Astrocyte (in vitro differentiated cells and primary cell): Measurements from ENCODE around the gene DMBX1. TPM values are rescaled to one million over a fixed set of nuclear protein-coding genes. Genes with fewer than 3 reads are reported as not detected.

Experiments
- DNase-seq: peaks from one replicate; pipeline ENCODE4 v3.0.0-alpha.2; 2010; ENCODE audit warnings: low read depth
- FAIRE-seq: peaks from 2 replicates; lab custom pipeline; 2011; peaks lifted over from hg19 to GRCh38; lab: Jason Lieb, UNC
- H2AFZ ChIP-seq: 2 replicates; pipeline ENCODE4 v1.6.0; 2012; ENCODE audit warnings: low read depth, low read length, inconsistent platforms
- H3K27ac ChIP-seq: 2 replicates; pipeline ENCODE4 v1.5.1; 2011; ENCODE audit warnings: low read depth, low read length, inconsistent platforms
- H3K27me3 ChIP-seq: 2 replicates; pipeline ENCODE4 v1.6.0; 2011; ENCODE audit warnings: low read length, inconsistent platforms; ENCODE audit not compliant: insufficient read depth
- H3K36me3 ChIP-seq: 2 replicates; pipeline ENCODE4 v1.5.1; 2011; ENCODE audit warnings: low read length, inconsistent platforms; ENCODE audit not compliant: insufficient read depth
- H3K4me1 ChIP-seq: 2 replicates; pipeline ENCODE4 v1.5.1; 2011; ENCODE audit warnings: low read length, inconsistent platforms; ENCODE audit not compliant: insufficient read depth
- H3K4me2 ChIP-seq: 2 replicates; pipeline ENCODE4 v1.6.0; 2012; ENCODE audit warnings: low read length, inconsistent platforms
- H3K4me3 ChIP-seq: 2 replicates; pipeline ENCODE4 v1.5.1; 2011; ENCODE audit warnings: low read depth, mild to moderate bottlenecking, low read length, inconsistent platforms; ENCODE audit not compliant: insufficient read depth
- H3K79me2 ChIP-seq: 2 replicates; pipeline ENCODE4 v1.6.0; 2012; ENCODE audit warnings: mild to moderate bottlenecking, low read length, inconsistent platforms; ENCODE audit not compliant: insufficient read depth
- H3K9ac ChIP-seq: 2 replicates; pipeline ENCODE4 v1.6.0; 2012; ENCODE audit warnings: mild to moderate bottlenecking, low read length, inconsistent platforms
- H3K9me3 ChIP-seq: 2 replicates; pipeline ENCODE4 v1.5.1; 2012; ENCODE audit warnings: low read depth, mild to moderate bottlenecking, low read length, inconsistent platforms; ENCODE audit not compliant: insufficient read depth
- H4K20me1 ChIP-seq: 2 replicates; pipeline ENCODE4 v1.6.0; 2012; ENCODE audit warnings: low read length, inconsistent platforms; ENCODE audit not compliant: insufficient read depth
- H3K27ac Mint-ChIP-seq: one replicate; pipeline ENCODE4 v1.8.0; 2021; ENCODE audit warnings: mild to moderate bottlenecking, mixed read lengths; ENCODE audit not compliant: unreplicated experiment
- H3K27me3 Mint-ChIP-seq: one replicate; pipeline ENCODE4 v1.8.0; 2021; ENCODE audit warnings: low read depth, mixed read lengths; ENCODE audit not compliant: unreplicated experiment
- H3K36me3 Mint-ChIP-seq: one replicate; pipeline ENCODE4 v1.8.0; 2021; ENCODE audit warnings: low read depth, mixed read lengths; ENCODE audit not compliant: unreplicated experiment
- H3K4me1 Mint-ChIP-seq: one replicate; pipeline ENCODE4 v1.8.0; 2021; ENCODE audit warnings: low read depth, mixed read lengths; ENCODE audit not compliant: unreplicated experiment
- H3K4me3 Mint-ChIP-seq: one replicate; pipeline ENCODE4 v1.8.0; 2021; ENCODE audit warnings: mild to moderate bottlenecking, moderate library complexity, mixed read lengths; ENCODE audit not compliant: unreplicated experiment
- H3K9me3 Mint-ChIP-seq: one replicate; pipeline ENCODE4 v1.8.0; 2021; ENCODE audit warnings: mild to moderate bottlenecking, mixed read lengths; ENCODE audit not compliant: unreplicated experiment
- CTCF ChIP-seq: IDR thresholded peaks from 2 replicates; pipeline ENCODE4 v1.5.1; 2011; ENCODE audit warnings: low read depth, mild to moderate bottlenecking, inconsistent platforms, low read length, moderate library complexity; ENCODE audit not compliant: insufficient read depth
- EZH2 ChIP-seq: IDR thresholded peaks from 2 replicates; pipeline ENCODE4 v1.6.1; 2012; ENCODE audit warnings: mild to moderate bottlenecking, low read length, inconsistent platforms; ENCODE audit not compliant: insufficient read depth
- total RNA-seq: library from RNA; stranded (reverse); gene quantifications from 2 replicates; pipeline ENCODE4 v1.2.1, GENCODE V29; 2021

The DMBX1 gene
- total RNA-seq, 1 donor from 2014 or later: 0.07 TPM

DNA sequence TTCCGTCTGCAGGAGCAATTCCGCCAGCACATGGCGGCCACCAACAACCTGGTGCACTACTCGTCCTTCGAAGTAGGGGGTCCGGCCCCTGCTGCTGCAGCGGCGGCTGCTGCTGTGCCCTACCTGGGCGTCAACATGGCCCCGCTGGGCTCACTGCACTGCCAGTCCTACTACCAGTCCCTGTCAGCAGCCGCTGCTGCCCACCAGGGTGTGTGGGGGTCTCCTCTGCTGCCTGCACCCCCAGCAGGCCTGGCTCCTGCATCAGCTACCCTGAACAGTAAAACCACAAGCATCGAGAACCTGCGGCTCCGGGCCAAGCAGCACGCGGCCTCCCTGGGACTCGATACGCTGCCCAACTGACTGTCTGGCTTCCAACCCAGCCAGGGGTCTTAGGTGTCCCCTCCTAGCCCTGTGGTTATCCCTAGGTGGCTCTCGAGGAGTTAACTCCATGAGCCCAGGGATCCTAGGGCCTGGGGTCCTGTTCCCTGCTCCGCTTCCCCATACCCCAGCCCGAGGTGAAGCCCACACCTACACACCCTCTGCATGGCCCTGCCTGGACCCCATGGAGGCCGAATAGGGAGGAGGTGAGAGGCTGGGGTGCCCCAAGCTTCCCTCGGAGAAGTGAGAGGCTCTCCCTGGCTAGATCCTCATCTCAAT, 22.6 kb downstream of the DMBX1 start:
- no peak overlapping the region for H3K27ac ChIP-seq
- H4K20me1 ChIP-seq: no peaks in the 10 kb centered on the region
- FAIRE-seq (no peak), DNase-seq (no peak)
- no peak overlapping the region for H3K4me2 ChIP-seq
- Mint-ChIP-seq H3K27ac (no peak overlapping the region), H3K4me3 (no peak overlapping the region), H3K27me3 (peaks cover 28% of the 10 kb centered on the region), H3K9me3 (no peaks in the 10 kb centered on the region), H3K36me3 (no peaks in the 10 kb centered on the region), H3K4me1 (peaks cover 21% of the 10 kb centered on the region)
- no peaks in the 10 kb centered on the region for H3K4me1 ChIP-seq
- H3K9me3 ChIP-seq: no peaks in the 10 kb centered on the region
- no peaks in the 10 kb centered on the region for H3K79me2 ChIP-seq
- H3K36me3 ChIP-seq: no peaks in the 10 kb centered on the region
- H3K9ac ChIP-seq: no peak overlapping the region
- H2AFZ ChIP-seq: no peak overlapping the region
- TF ChIP-seq CTCF (no peak), EZH2 (no peak)
- peaks cover 15% of the 10 kb centered on the region for H3K27me3 ChIP-seq
- no peak overlapping the region for H3K4me3 ChIP-seq

DNA sequence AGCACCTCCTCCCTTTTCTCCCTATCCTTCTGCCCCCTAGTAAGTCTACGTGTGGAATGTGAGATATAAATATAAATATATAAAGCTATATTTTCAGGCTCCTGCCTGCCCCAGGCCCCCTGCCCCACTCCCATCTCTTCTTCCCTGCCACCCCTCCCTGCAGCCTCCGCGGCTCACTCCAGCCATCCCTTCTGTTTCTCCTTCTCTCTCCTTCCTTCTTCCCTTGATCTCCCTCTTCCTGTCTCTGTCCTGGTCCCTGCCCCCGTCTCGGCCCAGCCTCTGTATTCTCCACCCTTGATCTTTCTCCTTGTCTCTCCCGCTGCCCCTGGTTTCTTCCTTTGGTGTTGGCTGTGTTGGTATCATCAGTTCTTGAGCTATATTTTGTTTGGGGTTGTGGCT, 23.2 kb downstream of the DMBX1 start:
- Histone ChIP-seq H3K9me3 (no peaks in the 10 kb centered on the region), H3K4me3 (no peak overlapping the region), H3K79me2 (no peaks in the 10 kb centered on the region), H3K27ac (no peak overlapping the region), H3K27me3 (peaks cover 15% of the 10 kb centered on the region), H3K4me1 (no peaks in the 10 kb centered on the region), H3K9ac (no peak overlapping the region), H3K4me2 (no peak overlapping the region), H2AFZ (no peak overlapping the region), H4K20me1 (no peaks in the 10 kb centered on the region), H3K36me3 (no peaks in the 10 kb centered on the region)
- H3K36me3 Mint-ChIP-seq: no peaks in the 10 kb centered on the region
- DNase-seq (no peak), FAIRE-seq (no peak)
- peaks cover 24% of the 10 kb centered on the region for H3K4me1 Mint-ChIP-seq
- peaks cover 28% of the 10 kb centered on the region for H3K27me3 Mint-ChIP-seq
- no peak overlapping the region for H3K4me3 Mint-ChIP-seq
- TF ChIP-seq EZH2 (no peak), CTCF (no peak)
- H3K27ac Mint-ChIP-seq: peak overlapping the region; percentile 12
- H3K9me3 Mint-ChIP-seq: no peaks in the 10 kb centered on the region

DNA sequence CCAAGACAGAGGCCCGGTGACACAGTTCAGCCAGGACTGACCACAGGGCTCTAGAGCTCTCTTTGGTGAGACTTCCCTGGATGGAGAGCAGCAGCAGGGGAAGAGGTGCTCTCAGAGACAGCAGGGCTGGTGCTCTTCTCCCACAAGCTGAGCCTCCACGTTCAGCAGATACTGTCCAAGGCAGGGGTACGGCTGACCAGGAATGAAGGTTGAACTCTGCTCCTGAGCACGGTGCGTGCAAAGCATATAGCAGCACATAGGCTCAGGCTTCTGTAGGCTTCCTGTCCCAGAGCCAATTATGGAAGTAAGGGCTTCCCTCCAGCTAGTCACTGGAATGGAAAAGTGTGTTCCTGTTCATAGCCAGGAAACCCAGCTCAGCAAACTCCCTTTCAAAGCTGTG, 23.9 kb downstream of the DMBX1 start:
- FAIRE-seq: no peak
- TF ChIP-seq EZH2 (no peak), CTCF (no peak)
- no peak overlapping the region for H3K4me2 ChIP-seq
- H4K20me1 ChIP-seq: no peaks in the 10 kb centered on the region
- no peaks in the 10 kb centered on the region for H3K4me1 ChIP-seq
- no peaks in the 10 kb centered on the region for H3K36me3 ChIP-seq
- H3K79me2 ChIP-seq: no peaks in the 10 kb centered on the region
- peaks cover 17% of the 10 kb centered on the region for H3K27me3 ChIP-seq
- H3K4me3 ChIP-seq: no peak overlapping the region
- no peak for DNase-seq
- H3K4me3 Mint-ChIP-seq: no peak overlapping the region
- no peaks in the 10 kb centered on the region for H3K9me3 ChIP-seq
- no peaks in the 10 kb centered on the region for H3K36me3 Mint-ChIP-seq
- H3K9ac ChIP-seq: no peak overlapping the region
- H2AFZ ChIP-seq: no peak overlapping the region
- H3K27ac ChIP-seq: no peak overlapping the region
- H3K27ac Mint-ChIP-seq: no peak overlapping the region
- H3K4me1 Mint-ChIP-seq: peaks cover 29% of the 10 kb centered on the region
- peaks cover 28% of the 10 kb centered on the region for H3K27me3 Mint-ChIP-seq
- H3K9me3 Mint-ChIP-seq: no peaks in the 10 kb centered on the region
